GM12878 (cell line): Measurements from ENCODE around the gene TTC33. TPM values are rescaled to one million over a fixed set of nuclear protein-coding genes. Genes with fewer than 3 reads are reported as not detected.

Experiments used
- BCL11A ChIP-seq: IDR thresholded peaks from 2 replicates; pipeline ENCODE4 v1.6.1; 2011; ENCODE audit warnings: low read depth, low read length
- E2F8 ChIP-seq: fragments of 450-650 bp; IDR thresholded peaks from 2 replicates; pipeline ENCODE4 v1.6.1; 2018; ENCODE audit warnings: mild to moderate bottlenecking, low read depth, moderate library complexity; ENCODE audit not compliant: partially characterized antibody
- IKZF2 ChIP-seq, 2 experiments: fragments of 450-650 bp; IDR thresholded peaks; 2 replicates each; pipeline ENCODE4 v1.6.1; 2017; ENCODE audit warnings: mild to moderate bottlenecking in 2 of 2, moderate library complexity in 2 of 2
- KDM1A ChIP-seq: fragments of 200-600 bp; sonication (generic); IDR thresholded peaks from 2 replicates; pipeline ENCODE4 v1.6.1; 2016; ENCODE audit warnings: borderline replicate concordance
- MEF2B ChIP-seq: fragments of 450-650 bp; IDR thresholded peaks from 2 replicates; pipeline ENCODE4 v1.6.1; 2018; ENCODE audit warnings: mild to moderate bottlenecking, moderate library complexity; ENCODE audit not compliant: partially characterized antibody, poor library complexity, severe bottlenecking
- MTA2 ChIP-seq: fragments of 450-650 bp; IDR thresholded peaks from 2 replicates; pipeline ENCODE4 v1.6.1; 2016; ENCODE audit warnings: low read depth, mild to moderate bottlenecking, moderate library complexity
- MTA3 ChIP-seq: IDR thresholded peaks from 2 replicates; pipeline ENCODE4 v1.6.1; 2012; ENCODE audit warnings: low read length, inconsistent platforms, borderline replicate concordance
- NBN ChIP-seq: fragments of 450-650 bp; IDR thresholded peaks from 2 replicates; pipeline ENCODE4 v1.6.1; 2016
- PBX3 ChIP-seq: IDR thresholded peaks from 2 replicates; pipeline ENCODE4 v1.6.1; 2011; ENCODE audit warnings: mild to moderate bottlenecking, low read depth, low read length, moderate library complexity; ENCODE audit not compliant: insufficient replicate concordance
- SPI1 ChIP-seq: IDR thresholded peaks from 2 replicates; pipeline ENCODE4 v1.6.1; 2011; ENCODE audit warnings: low read depth, mild to moderate bottlenecking, low read length, moderate library complexity, borderline replicate concordance; ENCODE audit not compliant: insufficient read depth
- STAT3 ChIP-seq: IDR thresholded peaks from 2 replicates; pipeline ENCODE4 v1.6.1; 2011; ENCODE audit warnings: low read depth, low read length, improper control_type of control experiment
- ZNF24 ChIP-seq: fragments of 450-650 bp; IDR thresholded peaks from 2 replicates; pipeline ENCODE4 v1.6.1; 2017; ENCODE audit warnings: antibody characterized with exemption, mild to moderate bottlenecking
- polyA plus RNA-seq, 11 experiments: library from polyadenylated mRNA; depleted of rRNA in 4 of 11; unstranded in 6 of 11; stranded (reverse) in 5 of 11; fragments of >200 nt; fragmentation: Nextera tagmentation in 4 of 11; fragmentation: Illumina TruSeq in 1 of 11; extraction: Ambion mirVana in 4 of 11; extraction: Trizol in 1 of 11; gene quantifications; 1 replicate in 1 of 11; 2 replicates in 10 of 11; pipeline versions ENCODE4 v1.2.1 to v1.2.3, GENCODE V29; 2011 to 2016; ENCODE audit warnings: inconsistent platforms in 2 of 11, missing spikeins in 2 of 11, low read depth in 1 of 11
- total RNA-seq, 4 experiments: library from RNA; depleted of rRNA in 3 of 4; stranded (reverse); fragments of >200 nt in 3 of 4; fragmentation: Illumina TruSeq in 1 of 4; extraction: Trizol in 1 of 4; gene quantifications; 2 replicates each; pipeline versions ENCODE4 v1.2.1 to v1.2.3, GENCODE V29; 2013 to 2021

Gene TTC33
- total and polyA plus RNA-seq, 10 of the 15 experiments (the other 5 are each of a cell fraction or from before 2014, with no cell fraction given), result 7.9 to 22.3 (median 14.6) TPM

GRCh38 chr5:40502736-40503135 is 253.0 kb downstream of the TTC33 start (continued):
- peak; percentile 80 for TF ChIP-seq MEF2B
- no peak for TF ChIP-seq E2F8
- TF ChIP-seq ZNF24, result 0 out of 2 replicates have a peak, but pooled peaks have one; percentile 33
- peak; percentile 86 for TF ChIP-seq SPI1
- no peak for TF ChIP-seq PBX3
- no peak for TF ChIP-seq MTA3
- TF ChIP-seq NBN, result no peak
- peak; percentile 49; the same call in 1 of the 2 replicates for TF ChIP-seq MTA2
- TF ChIP-seq BCL11A, result peak; percentile 78; the same call in 1 of the 2 replicates
- TF ChIP-seq KDM1A, result no peak
- 0 out of 4 replicates have a peak, but pooled peaks have one; percentile 19 to 22 for TF ChIP-seq IKZF2 (IDR thresholded peaks at IDR 0.05)
- no peak for TF ChIP-seq STAT3
